Endothelial cell of umbilical vein (primary cell): ENCODE data around the gene GNAT1. TPM values are rescaled to one million over a fixed set of nuclear protein-coding genes. Genes with fewer than 3 reads are reported as not detected.

ENCODE experiments used
- BruUV-seq: library from RNA; stranded (reverse); fragments of 400-500 nt; replicated peaks from 2 replicates; lab custom pipeline; 2021; lab: Mats Ljungman, UMichigan
- CTCF ChIA-PET: fragments of 300-600, 350-600 bp; sonication (Branson Sonifier 250); formaldehyde crosslinking; loops from one replicate; lab custom pipeline; 2021; ENCODE audit warnings: antibody characterized with exemption, inconsistent platforms; lab: Charles Lee
- POLR2A ChIA-PET: fragments of 300-600, 350-600 bp; sonication (Branson Sonifier 250); formaldehyde crosslinking; loops from one replicate; lab custom pipeline; 2021; ENCODE audit warnings: antibody characterized with exemption, inconsistent platforms; lab: Charles Lee
- DNase-seq: peaks from one replicate; pipeline ENCODE4 v3.0.0-alpha.2; 2011; ENCODE audit warnings: low read depth, low spot score
- FAIRE-seq: peaks from 2 replicates; lab custom pipeline; 2011; peaks lifted over from hg19 to GRCh38; lab: Jason Lieb, UNC
- H2AFZ ChIP-seq: 2 replicates; pipeline ENCODE4 v1.6.0; 2012; ENCODE audit warnings: low read depth, low read length, control low read depth, inconsistent platforms
- H3K27ac ChIP-seq: 2 replicates; pipeline ENCODE4 v1.5.1; 2011; ENCODE audit warnings: low read depth, mild to moderate bottlenecking, control low read depth, low read length, moderate library complexity; ENCODE audit not compliant: insufficient read depth
- H3K27me3 ChIP-seq, 2 experiments: 2 replicates each; pipeline versions ENCODE4 v1.6.0 to v1.6.1; 2011; ENCODE audit warnings: low read length in 2 of 2, mixed read lengths in 1 of 2; ENCODE audit not compliant: control insufficient read depth in 2 of 2, insufficient read depth in 2 of 2
- H3K36me3 ChIP-seq, 2 experiments: 2 replicates in 1 of 2; 3 replicates in 1 of 2; pipeline ENCODE4 v1.5.1; 2011; ENCODE audit warnings: low read length in 2 of 2, mild to moderate bottlenecking in 1 of 2, moderate library complexity in 1 of 2; ENCODE audit not compliant: control insufficient read depth in 2 of 2, insufficient read depth in 2 of 2; ENCODE audit errors: extremely low read depth in 1 of 2
- H3K4me1 ChIP-seq: 3 replicates; pipeline ENCODE4 v1.5.1; 2011; ENCODE audit warnings: mild to moderate bottlenecking, low read length; ENCODE audit not compliant: control insufficient read depth, insufficient read depth; ENCODE audit errors: extremely low read depth
- H3K4me2 ChIP-seq: 2 replicates; pipeline ENCODE4 v1.6.1; 2011; ENCODE audit warnings: low read length, control low read depth, mixed read lengths; ENCODE audit not compliant: insufficient read depth
- H3K4me3 ChIP-seq, 3 experiments: fragments of 200-600 bp in 1 of 3; sonication (generic), shearing (Covaris generic) in 1 of 3; replicated peaks in 1 of 3; 2 replicates each; pipeline ENCODE4 v1.5.1; 2011 to 2016; ENCODE audit warnings: control low read depth in 3 of 3, low read length in 3 of 3, mild to moderate bottlenecking in 2 of 3, inconsistent platforms in 1 of 3, low read depth in 1 of 3, moderate library complexity in 1 of 3; ENCODE audit not compliant: insufficient read depth in 1 of 3
- H3K79me2 ChIP-seq: 2 replicates; pipeline ENCODE4 v1.6.0; 2012; ENCODE audit warnings: low read length, inconsistent platforms; ENCODE audit not compliant: control insufficient read depth, insufficient read depth
- H3K9ac ChIP-seq: replicated peaks from 2 replicates; pipeline ENCODE3; 2011; ENCODE audit warnings: low read length, control low read depth; ENCODE audit not compliant: insufficient read depth; ENCODE audit errors: extremely low read depth
- H3K9me1 ChIP-seq: replicated peaks from 3 replicates; pipeline ENCODE4 v1.6.0; 2011; ENCODE audit warnings: mild to moderate bottlenecking, low read length; ENCODE audit not compliant: control insufficient read depth, insufficient read depth; ENCODE audit errors: extremely low read depth
- H3K9me3 ChIP-seq: replicated peaks from 2 replicates; pipeline ENCODE4 v1.5.1; 2012; ENCODE audit warnings: low read length, inconsistent platforms; ENCODE audit not compliant: control insufficient read depth, insufficient read depth
- H4K20me1 ChIP-seq: replicated peaks from 2 replicates; pipeline ENCODE3; 2011; ENCODE audit warnings: mild to moderate bottlenecking, low read length; ENCODE audit not compliant: control insufficient read depth, insufficient read depth; ENCODE audit errors: extremely low read depth
- GATA2 ChIP-seq: IDR thresholded peaks from 2 replicates; pipeline ENCODE4 v1.7.0; 2011; ENCODE audit warnings: low read depth, mild to moderate bottlenecking, moderate library complexity, mixed read lengths, low read length; ENCODE audit not compliant: insufficient read length, insufficient read depth
- JUN ChIP-seq: IDR thresholded peaks from 2 replicates; pipeline ENCODE4 v1.6.1; 2011; ENCODE audit warnings: borderline replicate concordance, low read depth; ENCODE audit not compliant: insufficient read length, insufficient read depth
- POLR2A ChIP-seq: IDR thresholded peaks from 2 replicates; pipeline ENCODE4 v1.6.1; 2012; ENCODE audit warnings: low read depth, mild to moderate bottlenecking, control low read depth, low read length
- POLR2AphosphoS5 ChIP-seq: IDR thresholded peaks from 2 replicates; pipeline ENCODE4 v1.6.1; 2012; ENCODE audit warnings: low read depth, mild to moderate bottlenecking, control low read depth, low read length, moderate library complexity; ENCODE audit not compliant: insufficient read depth
- dilution Hi-C: fragments of 300-500 bp; cut with MboI; formaldehyde crosslinking; loops from one replicate; pipeline ENCODE4 v1.15.0; 2019; ENCODE audit warnings: low sequenced_read_pairs; ENCODE audit not compliant: extremely low pct_ligation_motif_present
- intact Hi-C: fragments of 100-400 bp; cut with micrococcal nuclease; formaldehyde crosslinking; loops from one replicate; pipeline ENCODE4 v1.10.0; 2022
- polyA plus RNA-seq, 4 experiments: library from polyadenylated mRNA; depleted of rRNA in 3 of 4; stranded (reverse) in 3 of 4; unstranded in 1 of 4; fragments of >200 nt; gene quantifications; 2 replicates each; pipeline versions ENCODE4 v1.2.1 to v1.2.3, GENCODE V29; 2011 to 2012; ENCODE audit warnings: missing spikeins in 1 of 4
- total RNA-seq: library from RNA; stranded (reverse); gene quantifications from 2 replicates; pipeline ENCODE4 v1.2.3, GENCODE V29; 2021
- TF ChIP-seq, protein P1 (sequence below): IDR thresholded peaks from 2 replicates; pipeline ENCODE4 v1.6.1; 2011; ENCODE audit not compliant: insufficient read depth, insufficient read length
- TF ChIP-seq, protein P2 (sequence below), 2 donors: IDR thresholded peaks; 1 replicate in 1 of 2; 2 replicates in 1 of 2; pipeline ENCODE4 v1.5.1; 2011; ENCODE audit warnings: low read length in 2 of 2, mild to moderate bottlenecking in 2 of 2, moderate library complexity in 2 of 2, control low read depth in 1 of 2, inconsistent platforms in 1 of 2, low read depth in 1 of 2; ENCODE audit not compliant: insufficient read depth in 1 of 2; ENCODE audit errors: extremely low read depth in 1 of 2

Gene GNAT1
- total and polyA plus RNA-seq, 2 donors (not counting 3 experiments of a cell fraction or from before 2014, with no cell fraction given): 0.77 TPM; not detected in 1

DNA sequence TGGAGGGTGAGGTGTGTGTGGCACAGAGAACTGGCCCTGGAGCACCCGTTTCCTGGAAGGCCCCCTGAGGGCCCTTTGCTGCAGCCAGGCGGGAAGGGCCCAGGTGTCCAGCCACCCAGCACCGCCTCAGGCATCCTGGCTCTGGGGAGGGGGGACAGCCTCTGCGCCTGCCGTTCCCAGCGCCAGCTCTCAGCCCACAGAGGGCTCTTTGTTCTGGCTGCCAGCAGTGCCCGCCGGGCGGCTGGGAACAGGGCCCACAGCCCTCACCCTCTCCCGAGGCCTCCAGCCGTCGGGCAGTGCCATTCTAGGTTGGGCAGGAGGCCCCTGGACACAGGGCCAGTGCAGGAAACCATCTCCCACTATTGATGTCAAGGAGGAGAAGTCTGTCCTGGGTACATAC is 22.0 kb downstream of the GNAT1 start:
- DNase-seq (no peak), FAIRE-seq (no peak)
- H3K9ac ChIP-seq: no peak overlapping the region
- H3K9me1 ChIP-seq: no peaks in the 10 kb centered on the region
- no peaks in the 10 kb centered on the region for H3K79me2 ChIP-seq
- no peaks in the 10 kb centered on the region for H3K27me3 ChIP-seq
- dilution Hi-C loops: no loop called here
- H3K36me3 ChIP-seq: no peaks in the 10 kb centered on the region
- H3K9me3 ChIP-seq: no peaks in the 10 kb centered on the region
- no peak overlapping the region for H2AFZ ChIP-seq
- TF ChIP-seq, protein P1, sequence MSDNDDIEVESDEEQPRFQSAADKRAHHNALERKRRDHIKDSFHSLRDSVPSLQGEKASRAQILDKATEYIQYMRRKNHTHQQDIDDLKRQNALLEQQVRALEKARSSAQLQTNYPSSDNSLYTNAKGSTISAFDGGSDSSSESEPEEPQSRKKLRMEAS: no peak
- TF ChIP-seq, protein P2, sequence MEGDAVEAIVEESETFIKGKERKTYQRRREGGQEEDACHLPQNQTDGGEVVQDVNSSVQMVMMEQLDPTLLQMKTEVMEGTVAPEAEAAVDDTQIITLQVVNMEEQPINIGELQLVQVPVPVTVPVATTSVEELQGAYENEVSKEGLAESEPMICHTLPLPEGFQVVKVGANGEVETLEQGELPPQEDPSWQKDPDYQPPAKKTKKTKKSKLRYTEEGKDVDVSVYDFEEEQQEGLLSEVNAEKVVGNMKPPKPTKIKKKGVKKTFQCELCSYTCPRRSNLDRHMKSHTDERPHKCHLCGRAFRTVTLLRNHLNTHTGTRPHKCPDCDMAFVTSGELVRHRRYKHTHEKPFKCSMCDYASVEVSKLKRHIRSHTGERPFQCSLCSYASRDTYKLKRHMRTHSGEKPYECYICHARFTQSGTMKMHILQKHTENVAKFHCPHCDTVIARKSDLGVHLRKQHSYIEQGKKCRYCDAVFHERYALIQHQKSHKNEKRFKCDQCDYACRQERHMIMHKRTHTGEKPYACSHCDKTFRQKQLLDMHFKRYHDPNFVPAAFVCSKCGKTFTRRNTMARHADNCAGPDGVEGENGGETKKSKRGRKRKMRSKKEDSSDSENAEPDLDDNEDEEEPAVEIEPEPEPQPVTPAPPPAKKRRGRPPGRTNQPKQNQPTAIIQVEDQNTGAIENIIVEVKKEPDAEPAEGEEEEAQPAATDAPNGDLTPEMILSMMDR (IDR thresholded peaks at IDR 0.05; ENCODE audit: extremely low read depth in 1 of 2, insufficient read depth in 1 of 2, low read depth in 1 of 2, low read length in 2 of 2): no peak
- TF ChIP-seq POLR2A (no peak), GATA2 (no peak), JUN (no peak), POLR2AphosphoS5 (no peak)
- H3K4me3 ChIP-seq: no peak overlapping the region
- no peaks in the 10 kb centered on the region for H3K4me1 ChIP-seq
- no peak overlapping the region for H3K27ac ChIP-seq
- intact Hi-C loops: no loop called here
- no TSS peak for BruUV-seq
- ChIA-PET POLR2A (interaction anchor here (0.6 kb wide), 1 partner anchor 67 kb away, joined by 7 read pairs; no protein-coding TSS in a partner anchor), CTCF (no interaction called here)
- no peaks in the 10 kb centered on the region for H4K20me1 ChIP-seq
- H3K4me2 ChIP-seq: no peak overlapping the region
